GM18858 (cell line): ENCODE results near the gene SRP54.
"Not testable (repeated sequence)": the region's sequence is repeated elsewhere in the genome, so short reads cannot be mapped to it uniquely, and the experiment has no call there.

Experiments used
- ATAC-seq: cut with Tn5 transposase; IDR thresholded peaks from one replicate; pipeline ENCODE4 v1.9.1; 2021; ENCODE audit not compliant: unreplicated experiment

The SRP54 gene

GRCh38 chr14:34983148-34983760 is 462 bp downstream of the SRP54 start:
- ATAC-seq: peak; percentile 1

- ATAC-seq: no peak
These were observed 994 bp downstream of the SRP54 start for GRCh38 chr14:34983786-34984185.

DNA sequence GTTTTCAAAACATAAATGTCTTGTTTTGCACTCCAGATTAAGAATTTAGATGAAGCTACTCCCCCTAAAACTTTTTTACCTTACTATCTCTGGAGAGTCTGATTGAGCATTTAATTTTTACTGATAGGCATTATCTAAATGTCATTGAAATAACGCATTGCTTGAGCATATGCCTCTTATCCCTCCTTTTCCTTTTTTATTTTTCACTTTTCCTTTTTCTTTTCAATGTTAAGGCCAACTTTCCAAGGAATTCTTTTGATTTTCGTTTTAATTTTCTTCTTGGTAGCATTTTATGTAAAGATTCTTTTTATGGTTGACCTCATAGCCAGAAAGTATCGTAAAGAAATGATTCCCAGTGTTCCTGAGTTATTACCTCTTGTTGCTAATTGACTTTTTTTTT is 2.9 kb downstream of the SRP54 start:
- ATAC-seq: no peak

DNA sequence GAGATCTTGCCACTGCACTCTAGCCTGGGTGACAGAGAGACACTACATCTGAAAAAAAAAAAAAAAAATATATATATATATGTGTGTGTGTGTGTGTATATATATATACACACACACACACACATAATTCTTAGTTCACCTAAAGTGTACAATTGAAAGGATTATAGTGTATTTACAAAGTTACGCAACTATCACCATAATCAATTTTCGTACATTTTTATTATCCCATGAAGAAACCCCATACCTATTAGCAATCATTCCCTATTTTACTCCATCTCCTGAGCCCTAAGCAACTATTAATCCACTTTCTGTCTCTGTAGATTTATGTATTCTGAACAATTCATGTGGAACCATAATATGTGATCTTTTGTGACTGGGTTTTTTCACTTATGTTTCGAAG is 4.4 kb downstream of the SRP54 start:
- ATAC-seq: no peak

DNA sequence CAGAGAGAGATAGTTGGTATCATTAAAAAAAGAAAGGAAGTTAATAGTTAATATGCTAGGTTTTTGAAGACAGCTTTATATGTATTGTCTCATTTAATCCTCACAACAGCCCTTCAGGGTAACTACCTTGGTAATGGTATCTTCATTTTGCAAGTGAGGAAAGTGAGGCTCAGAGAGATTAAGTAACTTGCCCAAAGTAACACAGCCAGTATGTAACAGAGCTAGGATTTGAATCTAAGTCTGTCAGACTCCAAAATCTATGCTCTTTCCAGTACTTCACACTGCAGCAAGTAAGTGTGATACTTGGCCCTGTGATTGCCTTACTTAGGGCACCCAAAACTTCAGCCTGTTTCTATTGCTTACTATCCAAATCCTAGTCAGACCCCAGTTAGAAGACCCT is 7.0 kb downstream of the SRP54 start:
- no peak for ATAC-seq

- no peak for ATAC-seq
These were observed 10.6 kb downstream of the SRP54 start for GRCh38 chr14:34993426-34993825.

GRCh38 chr14:34994668-34995067 is 11.9 kb downstream of the SRP54 start:
- ATAC-seq: no peak

DNA sequence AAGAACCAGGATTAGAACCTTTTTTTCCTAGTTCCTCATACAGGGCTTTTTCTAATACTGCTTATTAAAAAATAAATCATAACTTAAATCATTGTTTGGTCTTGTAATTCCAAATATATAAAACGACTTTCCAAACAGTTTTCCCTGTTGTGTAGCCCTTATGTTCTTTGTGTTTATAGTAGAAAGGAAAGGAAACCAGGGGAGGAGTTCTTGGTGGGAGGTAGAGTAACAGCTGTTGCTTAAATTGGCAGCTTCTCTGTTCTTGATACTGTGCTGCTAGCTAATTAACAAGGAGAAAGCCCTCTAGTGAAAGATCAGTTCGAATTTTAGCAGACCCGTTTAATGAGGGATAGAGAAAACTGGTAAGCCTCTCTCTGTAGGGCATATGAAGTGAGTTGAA is 15.0 kb downstream of the SRP54 start:
- ATAC-seq: no peak

DNA sequence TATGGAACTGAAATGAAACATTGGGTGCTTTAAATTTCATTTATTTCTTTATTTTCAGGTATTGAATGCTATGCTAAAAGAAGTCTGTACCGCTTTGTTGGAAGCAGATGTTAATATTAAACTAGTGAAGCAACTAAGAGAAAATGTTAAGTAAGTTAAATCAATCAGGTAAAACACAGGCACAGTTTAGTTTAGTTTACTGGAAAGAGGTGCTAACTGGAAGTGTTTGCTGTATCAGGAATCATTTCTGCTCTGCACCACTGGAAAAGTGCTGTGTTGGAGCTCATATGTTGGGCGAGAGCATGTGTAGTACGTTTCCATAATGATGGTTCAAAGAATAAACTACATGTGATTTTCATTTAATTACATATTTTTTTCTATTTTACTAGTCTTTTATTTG is 16.7 kb downstream of the SRP54 start:
- ATAC-seq: no peak

- no peak for ATAC-seq
These were observed 18.8 kb downstream of the SRP54 start for GRCh38 chr14:35001621-35002020.

DNA sequence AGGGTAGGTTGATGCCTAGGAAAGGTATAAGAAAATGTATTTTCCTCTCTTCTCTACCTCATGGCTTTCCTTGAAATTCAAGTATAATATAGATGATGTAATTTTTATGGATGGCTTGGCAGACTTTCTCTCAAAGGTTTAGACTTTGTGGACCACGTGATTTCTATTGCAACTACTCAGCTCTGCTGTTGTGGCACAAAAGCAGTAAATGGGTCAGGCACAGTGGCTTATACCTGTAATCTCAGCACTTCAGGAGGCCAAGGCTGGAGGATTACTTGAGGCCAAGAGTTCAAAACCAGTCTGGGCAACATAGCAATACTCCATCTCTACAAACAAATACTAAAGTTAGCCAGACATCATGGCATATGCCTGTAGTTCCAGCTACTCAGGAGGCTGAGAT is 22.0 kb downstream of the SRP54 start:
- no peak for ATAC-seq

- ATAC-seq: no peak
These were observed 33.8 kb downstream of the SRP54 start for GRCh38 chr14:35016568-35016967.

- ATAC-seq: no peak
These were observed 37.9 kb downstream of the SRP54 start for GRCh38 chr14:35020713-35021112.

DNA sequence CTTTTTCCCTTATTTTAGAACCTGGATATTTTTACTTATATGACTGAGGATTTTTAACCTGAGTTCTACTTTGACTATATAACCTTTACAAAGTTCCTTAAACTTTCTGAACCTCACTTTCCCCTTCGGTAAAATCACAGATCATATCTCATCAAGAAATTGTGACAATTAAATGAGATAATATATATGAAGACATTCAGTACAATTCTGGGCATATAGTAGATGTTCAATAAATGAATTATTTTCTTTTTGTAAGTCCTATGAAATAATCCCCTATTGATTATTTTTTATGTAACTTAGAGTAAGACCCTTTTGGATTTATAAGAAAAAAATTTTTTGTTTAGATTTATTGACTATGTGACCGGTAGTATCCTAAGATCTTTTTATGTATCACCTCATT is 45.6 kb downstream of the SRP54 start:
- ATAC-seq: no peak

- no peak for ATAC-seq
These were observed 49.8 kb downstream of the SRP54 start for GRCh38 chr14:35032562-35032961.

GRCh38 chr14:35034440-35034833 is 51.6 kb downstream of the SRP54 start:
- ATAC-seq: no peak

- not testable (repeated sequence) for ATAC-seq
These were observed 52.3 kb downstream of the SRP54 start for GRCh38 chr14:35034944-35035554.

DNA sequence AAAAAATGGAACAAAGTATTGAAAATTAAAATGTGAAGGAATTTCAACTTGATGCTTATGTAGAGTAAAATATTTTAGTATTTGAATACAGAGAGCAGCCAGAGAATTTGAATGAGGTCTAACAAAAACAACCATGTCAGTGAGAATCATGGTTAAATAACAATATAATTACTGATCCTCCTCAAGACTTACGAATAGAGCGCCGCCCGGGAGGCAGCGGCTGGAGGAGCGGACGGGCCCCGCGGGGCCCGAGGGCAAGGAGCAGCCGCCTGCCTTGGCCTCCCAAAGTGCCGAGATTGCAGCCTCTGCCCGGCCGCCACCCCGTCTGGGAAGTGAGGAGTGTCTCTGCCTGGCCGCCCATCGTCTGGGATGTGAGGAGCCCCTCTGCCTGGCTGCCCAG is 55.5 kb downstream of the SRP54 start:
- ATAC-seq: not testable (repeated sequence)

GRCh38 chr14:35042632-35043031 is 59.8 kb downstream of the SRP54 start:
- no peak for ATAC-seq

DNA sequence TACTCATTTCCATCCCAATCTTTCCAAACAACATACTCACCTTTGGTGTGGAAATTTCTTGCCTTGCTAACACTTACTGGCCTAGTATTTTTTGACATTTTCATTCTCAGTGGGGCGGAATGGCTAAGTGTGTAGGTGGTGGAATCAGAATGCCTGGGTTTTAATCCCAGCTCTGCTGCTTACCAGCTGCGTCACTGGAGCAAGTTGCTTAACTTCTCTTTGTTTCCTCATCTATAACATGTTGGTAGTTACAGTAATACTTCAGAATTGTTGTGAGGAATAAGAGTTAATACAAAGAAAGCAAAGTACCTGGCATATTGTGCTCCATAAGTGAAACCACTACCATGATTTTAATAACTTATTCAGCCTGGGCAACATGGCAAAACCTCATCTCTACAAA is 60.3 kb downstream of the SRP54 start:
- no peak for ATAC-seq

- ATAC-seq: no peak
These were observed 62.4 kb downstream of the SRP54 start for GRCh38 chr14:35044939-35045797.

DNA sequence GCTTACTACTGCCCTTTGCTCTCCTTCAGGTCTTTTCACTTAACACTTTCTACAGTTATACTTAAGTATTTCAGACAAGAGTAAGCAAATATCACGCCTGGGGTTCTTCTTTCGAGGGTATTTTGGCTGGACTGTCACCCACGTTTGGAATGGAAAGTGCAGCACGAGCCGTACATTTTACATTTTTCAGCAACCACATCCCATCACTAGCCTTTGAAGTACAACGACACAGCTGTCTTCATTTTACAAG is 62.9 kb downstream of the SRP54 start:
- ATAC-seq: no peak
